Stimulated activated naive CD8-positive, alpha-beta T cell treated with anti-CD3 and anti-CD28 coated beads, Interleukin-15, amount 100 ng/mL, for 72 hours (primary cell): Measurements from ENCODE around the gene AIM2.
"Not testable (repeated sequence)": the region's sequence is repeated elsewhere in the genome, so short reads cannot be mapped to it uniquely, and the experiment has no call there.

Experiments used
- ATAC-seq: fragments of 150-1000 bp; cut with Tn5 transposase; 2 replicates; pipeline ENCODE4 v1.10.0; 2021; ENCODE audit warnings: mild to moderate bottlenecking, moderate library complexity
- DNase-seq, 2 donors: peaks; one replicate each; pipeline ENCODE4 v3.0.0; 2021 to 2022
- H3K27ac Mint-ChIP-seq, 2 donors: one replicate each; pipeline ENCODE4 v1.8.0; 2022; ENCODE audit warnings: mild to moderate bottlenecking in 2 of 2, mixed read lengths in 2 of 2, moderate library complexity in 2 of 2
- H3K27me3 Mint-ChIP-seq: one replicate; pipeline ENCODE4 v1.8.0; 2022; ENCODE audit warnings: mixed read lengths
- H3K4me1 Mint-ChIP-seq: one replicate; pipeline ENCODE4 v1.8.0; 2022; ENCODE audit warnings: mild to moderate bottlenecking, mixed read lengths
- H3K4me3 Mint-ChIP-seq, 2 donors: one replicate each; pipeline ENCODE4 v1.8.0; 2022; ENCODE audit warnings: mild to moderate bottlenecking in 2 of 2, mixed read lengths in 2 of 2, moderate library complexity in 1 of 2
- H3K9me3 Mint-ChIP-seq, 2 donors: one replicate each; pipeline ENCODE4 v1.8.0; 2022; ENCODE audit warnings: mixed read lengths in 2 of 2

Gene AIM2

GRCh38 chr1:159055181-159055641, 21.4 kb downstream of the AIM2 start:
- H3K4me1 Mint-ChIP-seq: peaks cover 26% of the 10 kb centered on the region
- ATAC-seq (no peak), DNase-seq (no peak)
- no peaks in the 10 kb centered on the region for H3K27me3 Mint-ChIP-seq
- H3K4me3 Mint-ChIP-seq: no peak overlapping the region
- no peak overlapping the region for H3K27ac Mint-ChIP-seq
- no peaks in the 10 kb centered on the region for H3K9me3 Mint-ChIP-seq

GRCh38 chr1:159054427-159054826, 22.1 kb downstream of the AIM2 start:
- no peak for ATAC-seq
- H3K27ac Mint-ChIP-seq: no peak overlapping the region
- no peaks in the 10 kb centered on the region for H3K9me3 Mint-ChIP-seq
- H3K4me3 Mint-ChIP-seq: no peak overlapping the region
- H3K27me3 Mint-ChIP-seq: no peaks in the 10 kb centered on the region
- no peak for DNase-seq
- peaks cover 26% of the 10 kb centered on the region for H3K4me1 Mint-ChIP-seq

GRCh38 chr1:159051436-159051835, 25.1 kb downstream of the AIM2 start:
- Mint-ChIP-seq H3K4me3 (no peak overlapping the region), H3K4me1 (peaks cover 32% of the 10 kb centered on the region), H3K27me3 (no peaks in the 10 kb centered on the region), H3K9me3 (no peaks in the 10 kb centered on the region), H3K27ac (no peak overlapping the region)
- no peak for ATAC-seq
- no peak for DNase-seq

GRCh38 chr1:159046486-159046885, 30.1 kb downstream of the AIM2 start:
- Mint-ChIP-seq H3K4me3 (peak overlapping the region in 1 of 2 donors; percentile 6), H3K4me1 (peaks cover 38% of the 10 kb centered on the region)
- not testable (repeated sequence) for H3K27me3 Mint-ChIP-seq, DNase-seq, H3K27ac Mint-ChIP-seq, H3K9me3 Mint-ChIP-seq
- peak; percentile 72 for ATAC-seq

- DNase-seq (no peak), ATAC-seq (peak; percentile 37)
- Mint-ChIP-seq H3K4me3 (peak overlapping the region in 1 of 2 donors; percentile 7), H3K4me1 (peaks cover 42% of the 10 kb centered on the region), H3K27me3 (no peaks in the 10 kb centered on the region), H3K9me3 (no peaks in the 10 kb centered on the region), H3K27ac (no peak overlapping the region)
Observed at GRCh38 chr1:159040893-159041724, 35.5 kb downstream of the AIM2 start.

- Mint-ChIP-seq H3K4me3 (no peak overlapping the region), H3K9me3 (no peaks in the 10 kb centered on the region), H3K27ac (no peak overlapping the region), H3K27me3 (no peaks in the 10 kb centered on the region), H3K4me1 (peaks cover 35% of the 10 kb centered on the region)
- ATAC-seq (no peak), DNase-seq (no peak)
Observed at GRCh38 chr1:159040206-159040605, 36.4 kb downstream of the AIM2 start.

- H3K9me3 Mint-ChIP-seq: no peaks in the 10 kb centered on the region
- DNase-seq (no peak), ATAC-seq (no peak)
- no peaks in the 10 kb centered on the region for H3K27me3 Mint-ChIP-seq
- peak overlapping the region in 1 of 2 donors; percentile 54 for H3K27ac Mint-ChIP-seq
- H3K4me1 Mint-ChIP-seq: peaks cover 47% of the 10 kb centered on the region
- H3K4me3 Mint-ChIP-seq: no peak overlapping the region
Observed at GRCh38 chr1:159030877-159031447, 45.6 kb downstream of the AIM2 start.

GRCh38 chr1:159030311-159030710, 46.3 kb downstream of the AIM2 start:
- no peaks in the 10 kb centered on the region for H3K27me3 Mint-ChIP-seq
- H3K4me3 Mint-ChIP-seq: no peak overlapping the region
- peak overlapping the region in 1 of 2 donors; percentile 23 for H3K27ac Mint-ChIP-seq
- no peaks in the 10 kb centered on the region for H3K9me3 Mint-ChIP-seq
- H3K4me1 Mint-ChIP-seq: peaks cover 54% of the 10 kb centered on the region
- DNase-seq (no peak), ATAC-seq (no peak)

- H3K9me3 Mint-ChIP-seq, H3K27ac Mint-ChIP-seq, DNase-seq, H3K27me3 Mint-ChIP-seq, ATAC-seq: not testable (repeated sequence)
- peak overlapping the region in 1 of 2 donors; percentile 30 for H3K4me3 Mint-ChIP-seq
- peaks cover 78% of the 10 kb centered on the region for H3K4me1 Mint-ChIP-seq
Observed at GRCh38 chr1:159026841-159027240, 49.7 kb downstream of the AIM2 start.

GRCh38 chr1:159025043-159025442, 51.5 kb downstream of the AIM2 start:
- H3K27me3 Mint-ChIP-seq: no peaks in the 10 kb centered on the region
- no peak for DNase-seq
- H3K4me3 Mint-ChIP-seq: no peak overlapping the region
- no peak overlapping the region for H3K27ac Mint-ChIP-seq
- H3K4me1 Mint-ChIP-seq: peaks cover 81% of the 10 kb centered on the region
- no peaks in the 10 kb centered on the region for H3K9me3 Mint-ChIP-seq
- ATAC-seq: no peak

GRCh38 chr1:159023723-159024122, 52.8 kb downstream of the AIM2 start:
- Mint-ChIP-seq H3K4me3 (peak overlapping the region in 1 of 2 donors; percentile 36), H3K4me1 (peaks cover 80% of the 10 kb centered on the region), H3K27ac (peak overlapping the region in 1 of 2 donors; percentile 42), H3K9me3 (no peaks in the 10 kb centered on the region), H3K27me3 (no peaks in the 10 kb centered on the region)
- ATAC-seq (no peak), DNase-seq (no peak)

- peak; percentile 25 to 72 for DNase-seq
- Mint-ChIP-seq H3K9me3 (no peaks in the 10 kb centered on the region), H3K27me3 (no peaks in the 10 kb centered on the region), H3K4me3 (peak overlapping the region; percentile 78 to 98), H3K4me1 (peaks cover 70% of the 10 kb centered on the region), H3K27ac (peak overlapping the region; percentile 90 to 98)
- peak; percentile 96 for ATAC-seq
Observed at GRCh38 chr1:159015440-159015909, 61.1 kb downstream of the AIM2 start.

- Mint-ChIP-seq H3K27ac (peak overlapping the region; percentile 71 to 100), H3K4me1 (peaks cover 64% of the 10 kb centered on the region), H3K27me3 (no peaks in the 10 kb centered on the region), H3K4me3 (peak overlapping the region; percentile 65 to 98), H3K9me3 (no peaks in the 10 kb centered on the region)
- ATAC-seq (no peak), DNase-seq (no peak)
Observed at GRCh38 chr1:159014851-159015250, 61.7 kb downstream of the AIM2 start.

- Mint-ChIP-seq H3K27ac (peak overlapping the region; percentile 6 to 100), H3K27me3 (no peaks in the 10 kb centered on the region), H3K4me3 (peak overlapping the region; percentile 65 to 98), H3K9me3 (no peaks in the 10 kb centered on the region), H3K4me1 (peaks cover 57% of the 10 kb centered on the region)
- DNase-seq (no peak), ATAC-seq (no peak)
Observed at GRCh38 chr1:159014003-159014571, 62.5 kb downstream of the AIM2 start.

GRCh38 chr1:159012495-159012894, 64.1 kb downstream of the AIM2 start:
- peak; percentile 58 to 81 for DNase-seq
- H3K4me3 Mint-ChIP-seq: peak overlapping the region; percentile 65 to 98
- peaks cover 59% of the 10 kb centered on the region for H3K4me1 Mint-ChIP-seq

More at GRCh38 chr1:159012495-159012894, 64.1 kb downstream of the AIM2 start:
- Mint-ChIP-seq H3K27ac (peak overlapping the region; percentile 98 to 100), H3K9me3 (no peaks in the 10 kb centered on the region), H3K27me3 (no peaks in the 10 kb centered on the region)
- peak; percentile 68 for ATAC-seq
